Astrocyte (in vitro differentiated cells and primary cell): ENCODE measurements around the gene UBXN7. TPM values are rescaled to one million over a fixed set of nuclear protein-coding genes. Genes with fewer than 3 reads are reported as not detected.
A peak's percentile ranks its signal among the peaks of the same experiment; 100 is the strongest.
"Not testable (repeated sequence)": the region's sequence is repeated elsewhere in the genome, so short reads cannot be mapped to it uniquely, and the experiment has no call there.

Source experiments
- DNase-seq: peaks from one replicate; pipeline ENCODE4 v3.0.0-alpha.2; 2010; ENCODE audit warnings: low read depth
- FAIRE-seq: peaks from 2 replicates; lab custom pipeline; 2011; peaks lifted over from hg19 to GRCh38; lab: Jason Lieb, UNC
- H2AFZ ChIP-seq: 2 replicates; pipeline ENCODE4 v1.6.0; 2012; ENCODE audit warnings: low read depth, low read length, inconsistent platforms
- H3K27ac ChIP-seq: 2 replicates; pipeline ENCODE4 v1.5.1; 2011; ENCODE audit warnings: low read depth, low read length, inconsistent platforms
- H3K27me3 ChIP-seq: 2 replicates; pipeline ENCODE4 v1.6.0; 2011; ENCODE audit warnings: low read length, inconsistent platforms; ENCODE audit not compliant: insufficient read depth
- H3K36me3 ChIP-seq: 2 replicates; pipeline ENCODE4 v1.5.1; 2011; ENCODE audit warnings: low read length, inconsistent platforms; ENCODE audit not compliant: insufficient read depth
- H3K4me1 ChIP-seq: 2 replicates; pipeline ENCODE4 v1.5.1; 2011; ENCODE audit warnings: low read length, inconsistent platforms; ENCODE audit not compliant: insufficient read depth
- H3K4me2 ChIP-seq: 2 replicates; pipeline ENCODE4 v1.6.0; 2012; ENCODE audit warnings: low read length, inconsistent platforms
- H3K4me3 ChIP-seq: 2 replicates; pipeline ENCODE4 v1.5.1; 2011; ENCODE audit warnings: low read depth, mild to moderate bottlenecking, low read length, inconsistent platforms; ENCODE audit not compliant: insufficient read depth
- H3K79me2 ChIP-seq: 2 replicates; pipeline ENCODE4 v1.6.0; 2012; ENCODE audit warnings: mild to moderate bottlenecking, low read length, inconsistent platforms; ENCODE audit not compliant: insufficient read depth
- H3K9ac ChIP-seq: 2 replicates; pipeline ENCODE4 v1.6.0; 2012; ENCODE audit warnings: mild to moderate bottlenecking, low read length, inconsistent platforms
- H3K9me3 ChIP-seq: 2 replicates; pipeline ENCODE4 v1.5.1; 2012; ENCODE audit warnings: low read depth, mild to moderate bottlenecking, low read length, inconsistent platforms; ENCODE audit not compliant: insufficient read depth
- H4K20me1 ChIP-seq: 2 replicates; pipeline ENCODE4 v1.6.0; 2012; ENCODE audit warnings: low read length, inconsistent platforms; ENCODE audit not compliant: insufficient read depth
- H3K27ac Mint-ChIP-seq: one replicate; pipeline ENCODE4 v1.8.0; 2021; ENCODE audit warnings: mild to moderate bottlenecking, mixed read lengths; ENCODE audit not compliant: unreplicated experiment
- H3K27me3 Mint-ChIP-seq: one replicate; pipeline ENCODE4 v1.8.0; 2021; ENCODE audit warnings: low read depth, mixed read lengths; ENCODE audit not compliant: unreplicated experiment
- H3K36me3 Mint-ChIP-seq: one replicate; pipeline ENCODE4 v1.8.0; 2021; ENCODE audit warnings: low read depth, mixed read lengths; ENCODE audit not compliant: unreplicated experiment
- H3K4me1 Mint-ChIP-seq: one replicate; pipeline ENCODE4 v1.8.0; 2021; ENCODE audit warnings: low read depth, mixed read lengths; ENCODE audit not compliant: unreplicated experiment
- H3K4me3 Mint-ChIP-seq: one replicate; pipeline ENCODE4 v1.8.0; 2021; ENCODE audit warnings: mild to moderate bottlenecking, moderate library complexity, mixed read lengths; ENCODE audit not compliant: unreplicated experiment
- H3K9me3 Mint-ChIP-seq: one replicate; pipeline ENCODE4 v1.8.0; 2021; ENCODE audit warnings: mild to moderate bottlenecking, mixed read lengths; ENCODE audit not compliant: unreplicated experiment
- CTCF ChIP-seq: IDR thresholded peaks from 2 replicates; pipeline ENCODE4 v1.5.1; 2011; ENCODE audit warnings: low read depth, mild to moderate bottlenecking, inconsistent platforms, low read length, moderate library complexity; ENCODE audit not compliant: insufficient read depth
- EZH2 ChIP-seq: IDR thresholded peaks from 2 replicates; pipeline ENCODE4 v1.6.1; 2012; ENCODE audit warnings: mild to moderate bottlenecking, low read length, inconsistent platforms; ENCODE audit not compliant: insufficient read depth
- total RNA-seq: library from RNA; stranded (reverse); gene quantifications from 2 replicates; pipeline ENCODE4 v1.2.1, GENCODE V29; 2021

The UBXN7 gene
- total RNA-seq, 1 donor from 2014 or later, result 90.9 TPM

GRCh38 chr3:196458063-196458462, 25.8 kb upstream of the UBXN7 start:
- Histone ChIP-seq H3K27me3 (no peaks in the 10 kb centered on the region), H4K20me1 (peaks cover 7% of the 10 kb centered on the region), H3K9ac (no peak overlapping the region), H3K9me3 (peaks cover 8% of the 10 kb centered on the region), H3K36me3 (no peaks in the 10 kb centered on the region), H3K27ac (no peak overlapping the region), H3K4me3 (no peak overlapping the region), H3K4me1 (no peaks in the 10 kb centered on the region), H2AFZ (no peak overlapping the region), H3K79me2 (no peaks in the 10 kb centered on the region), H3K4me2 (no peak overlapping the region)
- no peak for DNase-seq
- Mint-ChIP-seq H3K9me3 (no peaks in the 10 kb centered on the region), H3K27me3 (no peaks in the 10 kb centered on the region), H3K27ac (no peak overlapping the region), H3K36me3 (no peaks in the 10 kb centered on the region), H3K4me3 (no peak overlapping the region), H3K4me1 (no peaks in the 10 kb centered on the region)
- TF ChIP-seq EZH2, result no peak
- TF ChIP-seq CTCF, result no peak
- no peak for FAIRE-seq

GRCh38 chr3:196457470-196457869, 25.2 kb upstream of the UBXN7 start:
- not testable (repeated sequence) for H3K36me3 ChIP-seq, H3K4me1 ChIP-seq, H3K9ac ChIP-seq, FAIRE-seq, H3K79me2 ChIP-seq, H3K4me1 Mint-ChIP-seq, H3K4me3 ChIP-seq, H3K27me3 Mint-ChIP-seq, H4K20me1 ChIP-seq, H3K9me3 Mint-ChIP-seq, H3K9me3 ChIP-seq, H2AFZ ChIP-seq, H3K27ac ChIP-seq, H3K36me3 Mint-ChIP-seq, H3K4me2 ChIP-seq, H3K4me3 Mint-ChIP-seq, H3K27ac Mint-ChIP-seq, DNase-seq, H3K27me3 ChIP-seq

DNA sequence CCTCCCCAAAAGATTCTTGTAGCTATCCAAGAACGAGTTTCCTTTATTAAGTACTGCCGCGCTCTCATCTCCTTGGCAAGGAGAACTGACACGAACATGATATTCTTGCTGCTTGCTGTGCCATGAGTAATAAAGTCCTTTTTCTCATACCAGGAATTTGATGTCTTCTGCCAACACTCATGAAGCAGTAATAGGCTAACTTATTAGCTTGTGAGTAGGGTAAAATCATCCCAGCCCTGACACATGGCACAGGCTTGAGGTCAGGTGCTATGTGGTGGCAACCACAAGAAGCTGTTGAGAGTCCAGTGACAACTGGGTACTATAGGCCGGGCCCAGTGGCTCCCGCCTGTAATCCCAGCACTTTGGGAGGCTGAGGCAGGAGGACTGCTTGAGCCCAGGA, 22.7 kb upstream of the UBXN7 start:
- H4K20me1 ChIP-seq, result no peaks in the 10 kb centered on the region
- Mint-ChIP-seq H3K36me3 (peaks cover 2% of the 10 kb centered on the region), H3K27me3 (no peaks in the 10 kb centered on the region), H3K4me3 (no peak overlapping the region), H3K27ac (no peak overlapping the region), H3K4me1 (no peaks in the 10 kb centered on the region), H3K9me3 (no peaks in the 10 kb centered on the region)
- no peak overlapping the region for H3K27ac ChIP-seq
- H2AFZ ChIP-seq, result no peak overlapping the region
- no peaks in the 10 kb centered on the region for H3K36me3 ChIP-seq
- no peak overlapping the region for H3K4me3 ChIP-seq
- H3K4me2 ChIP-seq, result no peak overlapping the region
- H3K4me1 ChIP-seq, result no peaks in the 10 kb centered on the region
- no peaks in the 10 kb centered on the region for H3K27me3 ChIP-seq
- H3K9me3 ChIP-seq, result no peaks in the 10 kb centered on the region
- no peak for TF ChIP-seq EZH2
- TF ChIP-seq CTCF, result no peak
- FAIRE-seq (no peak), DNase-seq (peak; percentile 64)
- no peak overlapping the region for H3K9ac ChIP-seq
- H3K79me2 ChIP-seq, result no peaks in the 10 kb centered on the region

- H3K27ac Mint-ChIP-seq, H3K9me3 ChIP-seq, H3K4me1 Mint-ChIP-seq, H3K27me3 ChIP-seq, FAIRE-seq, H2AFZ ChIP-seq, DNase-seq, H3K4me1 ChIP-seq, H3K4me3 ChIP-seq, H3K79me2 ChIP-seq, H3K36me3 ChIP-seq, H4K20me1 ChIP-seq, H3K4me2 ChIP-seq, H3K9me3 Mint-ChIP-seq, H3K27ac ChIP-seq, H3K9ac ChIP-seq, H3K36me3 Mint-ChIP-seq, H3K4me3 Mint-ChIP-seq, H3K27me3 Mint-ChIP-seq: not testable (repeated sequence)
Observed at GRCh38 chr3:196445391-196445790, 13.2 kb upstream of the UBXN7 start.
